WTC11 (cell line): ENCODE measurements around the gene WFDC1. TPM values are rescaled to one million over a fixed set of nuclear protein-coding genes. Genes with fewer than 3 reads are reported as not detected.

Experiments used
- ATAC-seq: fragments of 200-7000 bp; cut with Tn5 transposase; 2 replicates; pipeline ENCODE4 v1.10.0; 2021; ENCODE audit warnings: mild to moderate bottlenecking, moderate library complexity
- CTCF ChIA-PET: fragments of 300-600 bp; sonication (Branson Sonifier 250); formaldehyde crosslinking; loops from one replicate; lab custom pipeline; 2021; ENCODE audit warnings: antibody characterized with exemption; lab: Charles Lee
- POLR2A ChIA-PET: fragments of 350-600 bp; sonication (Branson Sonifier 250); formaldehyde crosslinking; loops from one replicate; lab custom pipeline; 2021; ENCODE audit warnings: antibody characterized with exemption; lab: Charles Lee
- DNase-seq: peaks from one replicate; pipeline ENCODE4 v3.0.0; 2021; ENCODE audit warnings: low spot score
- H3K27ac Mint-ChIP-seq: 2 replicates; pipeline ENCODE4 v1.8.0; 2021; ENCODE audit warnings: mixed read lengths
- H3K27me3 Mint-ChIP-seq: 2 replicates; pipeline ENCODE4 v1.8.0; 2021; ENCODE audit warnings: low read depth, mild to moderate bottlenecking, moderate library complexity, mixed read lengths
- H3K36me3 Mint-ChIP-seq: 2 replicates; pipeline ENCODE4 v1.8.0; 2021; ENCODE audit warnings: mixed read lengths
- H3K4me1 Mint-ChIP-seq: 2 replicates; pipeline ENCODE4 v1.8.0; 2022; ENCODE audit warnings: mixed read lengths
- H3K4me3 Mint-ChIP-seq: 2 replicates; pipeline ENCODE4 v1.8.0; 2021; ENCODE audit warnings: mild to moderate bottlenecking, moderate library complexity, mixed read lengths
- H3K9me3 Mint-ChIP-seq: 2 replicates; pipeline ENCODE4 v1.8.0; 2021; ENCODE audit warnings: mixed read lengths
- ATF1 ChIP-seq: sonication (generic); formaldehyde crosslinking; IDR thresholded peaks from 2 replicates; pipeline ENCODE4 v1.8.1; 2023; ENCODE audit warnings: mild to moderate bottlenecking, moderate library complexity, missing genetic modification reagents
- FOXJ3 ChIP-seq: sonication (generic); formaldehyde crosslinking; IDR thresholded peaks from 2 replicates; pipeline ENCODE4 v1.9.0; 2021; ENCODE audit warnings: missing genetic modification reagents, mild to moderate bottlenecking, borderline replicate concordance
- FOXP1 ChIP-seq: sonication (generic); formaldehyde crosslinking; IDR thresholded peaks from 2 replicates; pipeline ENCODE4 v1.8.0; 2022; ENCODE audit warnings: missing genetic modification reagents, mild to moderate bottlenecking, moderate library complexity, borderline replicate concordance
- GTF2I ChIP-seq: fragments of 250-450 bp; sonication (Bioruptor Pico); conservative IDR thresholded peaks from 2 replicates; pipeline ENCODE4 v1.4.0; 2021; ENCODE audit warnings: mild to moderate bottlenecking
- IRF2 ChIP-seq: sonication (generic); formaldehyde crosslinking; IDR thresholded peaks from 2 replicates; pipeline ENCODE4 v1.8.0; 2022; ENCODE audit warnings: low read depth, missing genetic modification reagents, borderline replicate concordance
- MXD4 ChIP-seq: fragments of 250-450 bp; sonication (Bioruptor Pico); IDR thresholded peaks from 2 replicates; pipeline ENCODE4 v1.8.0; 2021; ENCODE audit warnings: mild to moderate bottlenecking, moderate library complexity, borderline replicate concordance
- NR2C2 ChIP-seq: sonication (generic); formaldehyde crosslinking; IDR thresholded peaks from 2 replicates; pipeline ENCODE4 v1.8.0; 2022; ENCODE audit warnings: mild to moderate bottlenecking, missing genetic modification reagents
- SMAD4 ChIP-seq: sonication (generic); formaldehyde crosslinking; IDR thresholded peaks from 2 replicates; pipeline ENCODE4 v1.8.0; 2022; ENCODE audit warnings: mild to moderate bottlenecking, missing genetic modification reagents
- SP1 ChIP-seq: sonication (generic); formaldehyde crosslinking; conservative IDR thresholded peaks from 2 replicates; pipeline ENCODE4 v1.8.1; 2022; ENCODE audit warnings: missing genetic modification reagents
- ZBTB21 ChIP-seq: sonication (generic); formaldehyde crosslinking; IDR thresholded peaks from 2 replicates; pipeline ENCODE4 v1.8.1; 2023; ENCODE audit warnings: mild to moderate bottlenecking, missing genetic modification reagents, borderline replicate concordance
- ZNF416 ChIP-seq: fragments of 250-450 bp; sonication (Bioruptor Pico); IDR thresholded peaks from 2 replicates; pipeline ENCODE4 v1.9.0; 2021; ENCODE audit warnings: mild to moderate bottlenecking, inconsistent platforms
- total RNA-seq: library from RNA; stranded (reverse); gene quantifications from 3 replicates; pipeline ENCODE4 v1.2.3, GENCODE V29; 2021
- TF ChIP-seq, protein P1 (sequence below): sonication (generic); formaldehyde crosslinking; IDR thresholded peaks from 2 replicates; pipeline ENCODE4 v1.8.1; 2023; ENCODE audit warnings: mild to moderate bottlenecking, moderate library complexity, missing genetic modification reagents
- TF ChIP-seq, protein P2 (sequence below): sonication (generic); formaldehyde crosslinking; IDR thresholded peaks from 2 replicates; pipeline ENCODE4 v1.8.1; 2022; ENCODE audit warnings: mild to moderate bottlenecking, moderate library complexity, missing genetic modification reagents
- TF ChIP-seq, protein P3 (sequence below): fragments of 250-450 bp; sonication (Bioruptor Pico); IDR thresholded peaks from 2 replicates; pipeline ENCODE4 v1.9.0; 2021; ENCODE audit warnings: mild to moderate bottlenecking
- TF ChIP-seq, protein P4 (sequence below): sonication (generic); formaldehyde crosslinking; IDR thresholded peaks from 2 replicates; pipeline ENCODE4 v1.8.1; 2023; ENCODE audit warnings: mild to moderate bottlenecking, missing genetic modification reagents, moderate library complexity
- TF ChIP-seq, protein P5 (sequence below): sonication (generic); formaldehyde crosslinking; IDR thresholded peaks from 2 replicates; pipeline ENCODE4 v1.8.1; 2022; ENCODE audit warnings: low read depth, missing genetic modification reagents, borderline replicate concordance
- TF ChIP-seq, protein P6 (sequence below): fragments of 200-600 bp; IDR thresholded peaks from 2 replicates; pipeline ENCODE4 v1.8.0; 2022; ENCODE audit warnings: antibody characterized with exemption
- TF ChIP-seq, protein P7 (sequence below): sonication (generic); formaldehyde crosslinking; conservative IDR thresholded peaks from 2 replicates; pipeline ENCODE4 v1.8.1; 2023; ENCODE audit warnings: mild to moderate bottlenecking, low read depth, missing genetic modification reagents, moderate library complexity
- TF ChIP-seq, protein P8 (sequence below): sonication (generic); formaldehyde crosslinking; IDR thresholded peaks from 2 replicates; pipeline ENCODE4 v1.8.0; 2023; ENCODE audit warnings: mild to moderate bottlenecking, missing genetic modification reagents

WFDC1 gene
- total RNA-seq, 1 experiment from 2014 or later = 0.50 TPM

DNA sequence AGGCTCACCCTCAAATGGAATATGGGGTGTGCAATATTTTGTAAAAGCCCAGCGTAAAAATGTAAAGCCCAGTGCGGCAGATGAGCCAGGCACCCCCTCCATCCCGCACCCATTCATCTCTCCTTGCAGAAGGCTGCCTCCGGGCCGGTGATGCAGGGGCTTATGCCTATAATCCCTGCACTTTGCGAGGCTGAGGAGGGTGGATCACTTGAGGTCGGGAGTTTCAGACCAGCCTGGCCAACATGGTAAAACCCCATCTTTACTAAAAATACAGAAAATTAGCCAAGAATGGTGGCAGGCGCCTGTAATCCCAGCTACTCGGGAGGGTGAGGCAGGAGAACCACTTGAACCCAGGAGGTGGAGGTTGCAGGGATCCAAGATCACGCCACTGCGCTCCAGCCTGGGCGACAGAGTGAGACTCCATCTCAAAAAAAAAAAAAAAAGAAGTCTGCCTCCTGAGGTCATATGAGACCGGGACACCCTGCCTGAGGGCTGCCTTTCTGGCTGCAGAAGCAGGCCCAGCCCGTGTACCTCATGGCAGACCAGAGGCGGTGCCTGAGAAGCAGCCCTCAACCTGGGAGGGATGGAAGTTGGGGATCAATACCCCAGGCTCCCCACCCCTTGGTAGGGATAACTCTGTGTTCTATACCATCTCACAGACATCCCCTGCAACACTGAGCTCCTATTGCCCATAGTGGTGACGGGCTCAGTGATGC is 56.2 kb downstream of the WFDC1 start:
- Mint-ChIP-seq H3K27ac (no peak overlapping the region), H3K36me3 (no peaks in the 10 kb centered on the region), H3K4me1 (peaks cover 2% of the 10 kb centered on the region; the same call in 1 of the 2 replicates), H3K9me3 (no peaks in the 10 kb centered on the region), H3K4me3 (no peak overlapping the region), H3K27me3 (no peaks in the 10 kb centered on the region; the same call in 1 of the 2 replicates)
- DNase-seq = no peak
- ChIA-PET POLR2A (interaction anchor here (0.6 kb wide), 1 partner anchor 120 kb away, joined by 4 read pairs; no protein-coding TSS in a partner anchor), CTCF (interaction anchor here (0.7 kb wide), 1 partner anchor 140 kb away, joined by 5 read pairs; no protein-coding TSS in a partner anchor)
- no peak for TF ChIP-seq ATF1 (CRISPR knock-in tag)
- TF ChIP-seq, protein P1, sequence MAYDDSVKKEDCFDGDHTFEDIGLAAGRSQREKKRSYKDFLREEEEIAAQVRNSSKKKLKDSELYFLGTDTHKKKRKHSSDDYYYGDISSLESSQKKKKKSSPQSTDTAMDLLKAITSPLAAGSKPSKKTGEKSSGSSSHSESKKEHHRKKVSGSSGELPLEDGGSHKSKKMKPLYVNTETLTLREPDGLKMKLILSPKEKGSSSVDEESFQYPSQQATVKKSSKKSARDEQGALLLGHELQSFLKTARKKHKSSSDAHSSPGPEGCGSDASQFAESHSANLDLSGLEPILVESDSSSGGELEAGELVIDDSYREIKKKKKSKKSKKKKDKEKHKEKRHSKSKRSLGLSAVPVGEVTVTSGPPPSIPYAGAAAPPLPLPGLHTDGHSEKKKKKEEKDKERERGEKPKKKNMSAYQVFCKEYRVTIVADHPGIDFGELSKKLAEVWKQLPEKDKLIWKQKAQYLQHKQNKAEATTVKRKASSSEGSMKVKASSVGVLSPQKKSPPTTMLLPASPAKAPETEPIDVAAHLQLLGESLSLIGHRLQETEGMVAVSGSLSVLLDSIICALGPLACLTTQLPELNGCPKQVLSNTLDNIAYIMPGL (CRISPR knock-in tag) = no peak
- TF ChIP-seq IRF2 = no peak
- TF ChIP-seq GTF2I (CRISPR knock-in tag) = no peak
- ATAC-seq = no peak

DNA sequence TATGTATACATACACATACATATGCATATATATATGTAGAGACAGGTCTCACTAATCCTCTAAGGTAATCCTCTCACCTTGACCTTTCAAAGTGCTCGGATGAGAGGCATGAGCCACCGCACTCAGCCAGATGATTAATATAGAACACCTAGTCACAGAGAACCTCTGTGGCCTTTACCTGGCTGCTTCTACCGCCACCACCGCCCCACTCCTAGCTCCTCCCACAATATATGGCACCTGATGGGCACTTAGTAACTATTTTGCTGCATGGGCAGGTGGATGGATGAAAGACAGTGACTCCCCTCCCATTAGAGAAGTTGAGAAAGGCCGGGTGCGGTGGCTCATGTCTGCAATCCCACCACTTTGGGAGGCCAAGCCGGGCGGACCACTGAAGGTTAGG is 57.0 kb downstream of the WFDC1 start:
- peaks cover 2% of the 10 kb centered on the region; the same call in 1 of the 2 replicates for H3K4me1 Mint-ChIP-seq
- H3K9me3 Mint-ChIP-seq = no peaks in the 10 kb centered on the region
- no peak overlapping the region for H3K4me3 Mint-ChIP-seq
- DNase-seq (no peak), ATAC-seq (no peak)
- ChIA-PET CTCF (no interaction called here), POLR2A (no interaction called here)
- H3K27ac Mint-ChIP-seq = no peak overlapping the region
- no peaks in the 10 kb centered on the region; the same call in 1 of the 2 replicates for H3K27me3 Mint-ChIP-seq
- no peaks in the 10 kb centered on the region for H3K36me3 Mint-ChIP-seq
- TF ChIP-seq ZNF416 (CRISPR knock-in tag) (no peak), NR2C2 (no peak), FOXJ3 (CRISPR knock-in tag) (no peak), SP1 (CRISPR knock-in tag) (no peak), SMAD4 (CRISPR knock-in tag) (no peak), FOXP1 (CRISPR knock-in tag) (no peak), MXD4 (CRISPR knock-in tag) (no peak), ZBTB21 (CRISPR knock-in tag) (no peak)
- TF ChIP-seq, protein P2, sequence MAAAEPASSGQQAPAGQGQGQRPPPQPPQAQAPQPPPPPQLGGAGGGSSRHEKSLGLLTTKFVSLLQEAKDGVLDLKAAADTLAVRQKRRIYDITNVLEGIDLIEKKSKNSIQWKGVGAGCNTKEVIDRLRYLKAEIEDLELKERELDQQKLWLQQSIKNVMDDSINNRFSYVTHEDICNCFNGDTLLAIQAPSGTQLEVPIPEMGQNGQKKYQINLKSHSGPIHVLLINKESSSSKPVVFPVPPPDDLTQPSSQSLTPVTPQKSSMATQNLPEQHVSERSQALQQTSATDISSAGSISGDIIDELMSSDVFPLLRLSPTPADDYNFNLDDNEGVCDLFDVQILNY (CRISPR knock-in tag) = no peak
- TF ChIP-seq, protein P3, sequence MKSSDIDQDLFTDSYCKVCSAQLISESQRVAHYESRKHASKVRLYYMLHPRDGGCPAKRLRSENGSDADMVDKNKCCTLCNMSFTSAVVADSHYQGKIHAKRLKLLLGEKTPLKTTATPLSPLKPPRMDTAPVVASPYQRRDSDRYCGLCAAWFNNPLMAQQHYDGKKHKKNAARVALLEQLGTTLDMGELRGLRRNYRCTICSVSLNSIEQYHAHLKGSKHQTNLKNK = no peak
- TF ChIP-seq, protein P4, sequence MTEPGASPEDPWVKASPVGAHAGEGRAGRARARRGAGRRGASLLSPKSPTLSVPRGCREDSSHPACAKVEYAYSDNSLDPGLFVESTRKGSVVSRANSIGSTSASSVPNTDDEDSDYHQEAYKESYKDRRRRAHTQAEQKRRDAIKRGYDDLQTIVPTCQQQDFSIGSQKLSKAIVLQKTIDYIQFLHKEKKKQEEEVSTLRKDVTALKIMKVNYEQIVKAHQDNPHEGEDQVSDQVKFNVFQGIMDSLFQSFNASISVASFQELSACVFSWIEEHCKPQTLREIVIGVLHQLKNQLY (CRISPR knock-in tag) = no peak
- TF ChIP-seq, protein P5, sequence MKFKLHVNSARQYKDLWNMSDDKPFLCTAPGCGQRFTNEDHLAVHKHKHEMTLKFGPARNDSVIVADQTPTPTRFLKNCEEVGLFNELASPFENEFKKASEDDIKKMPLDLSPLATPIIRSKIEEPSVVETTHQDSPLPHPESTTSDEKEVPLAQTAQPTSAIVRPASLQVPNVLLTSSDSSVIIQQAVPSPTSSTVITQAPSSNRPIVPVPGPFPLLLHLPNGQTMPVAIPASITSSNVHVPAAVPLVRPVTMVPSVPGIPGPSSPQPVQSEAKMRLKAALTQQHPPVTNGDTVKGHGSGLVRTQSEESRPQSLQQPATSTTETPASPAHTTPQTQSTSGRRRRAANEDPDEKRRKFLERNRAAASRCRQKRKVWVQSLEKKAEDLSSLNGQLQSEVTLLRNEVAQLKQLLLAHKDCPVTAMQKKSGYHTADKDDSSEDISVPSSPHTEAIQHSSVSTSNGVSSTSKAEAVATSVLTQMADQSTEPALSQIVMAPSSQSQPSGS = no peak
- TF ChIP-seq, protein P6, sequence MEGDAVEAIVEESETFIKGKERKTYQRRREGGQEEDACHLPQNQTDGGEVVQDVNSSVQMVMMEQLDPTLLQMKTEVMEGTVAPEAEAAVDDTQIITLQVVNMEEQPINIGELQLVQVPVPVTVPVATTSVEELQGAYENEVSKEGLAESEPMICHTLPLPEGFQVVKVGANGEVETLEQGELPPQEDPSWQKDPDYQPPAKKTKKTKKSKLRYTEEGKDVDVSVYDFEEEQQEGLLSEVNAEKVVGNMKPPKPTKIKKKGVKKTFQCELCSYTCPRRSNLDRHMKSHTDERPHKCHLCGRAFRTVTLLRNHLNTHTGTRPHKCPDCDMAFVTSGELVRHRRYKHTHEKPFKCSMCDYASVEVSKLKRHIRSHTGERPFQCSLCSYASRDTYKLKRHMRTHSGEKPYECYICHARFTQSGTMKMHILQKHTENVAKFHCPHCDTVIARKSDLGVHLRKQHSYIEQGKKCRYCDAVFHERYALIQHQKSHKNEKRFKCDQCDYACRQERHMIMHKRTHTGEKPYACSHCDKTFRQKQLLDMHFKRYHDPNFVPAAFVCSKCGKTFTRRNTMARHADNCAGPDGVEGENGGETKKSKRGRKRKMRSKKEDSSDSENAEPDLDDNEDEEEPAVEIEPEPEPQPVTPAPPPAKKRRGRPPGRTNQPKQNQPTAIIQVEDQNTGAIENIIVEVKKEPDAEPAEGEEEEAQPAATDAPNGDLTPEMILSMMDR = no peak
- TF ChIP-seq, protein P7, sequence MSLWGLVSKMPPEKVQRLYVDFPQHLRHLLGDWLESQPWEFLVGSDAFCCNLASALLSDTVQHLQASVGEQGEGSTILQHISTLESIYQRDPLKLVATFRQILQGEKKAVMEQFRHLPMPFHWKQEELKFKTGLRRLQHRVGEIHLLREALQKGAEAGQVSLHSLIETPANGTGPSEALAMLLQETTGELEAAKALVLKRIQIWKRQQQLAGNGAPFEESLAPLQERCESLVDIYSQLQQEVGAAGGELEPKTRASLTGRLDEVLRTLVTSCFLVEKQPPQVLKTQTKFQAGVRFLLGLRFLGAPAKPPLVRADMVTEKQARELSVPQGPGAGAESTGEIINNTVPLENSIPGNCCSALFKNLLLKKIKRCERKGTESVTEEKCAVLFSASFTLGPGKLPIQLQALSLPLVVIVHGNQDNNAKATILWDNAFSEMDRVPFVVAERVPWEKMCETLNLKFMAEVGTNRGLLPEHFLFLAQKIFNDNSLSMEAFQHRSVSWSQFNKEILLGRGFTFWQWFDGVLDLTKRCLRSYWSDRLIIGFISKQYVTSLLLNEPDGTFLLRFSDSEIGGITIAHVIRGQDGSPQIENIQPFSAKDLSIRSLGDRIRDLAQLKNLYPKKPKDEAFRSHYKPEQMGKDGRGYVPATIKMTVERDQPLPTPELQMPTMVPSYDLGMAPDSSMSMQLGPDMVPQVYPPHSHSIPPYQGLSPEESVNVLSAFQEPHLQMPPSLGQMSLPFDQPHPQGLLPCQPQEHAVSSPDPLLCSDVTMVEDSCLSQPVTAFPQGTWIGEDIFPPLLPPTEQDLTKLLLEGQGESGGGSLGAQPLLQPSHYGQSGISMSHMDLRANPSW (CRISPR knock-in tag) = no peak
- TF ChIP-seq, protein P8, sequence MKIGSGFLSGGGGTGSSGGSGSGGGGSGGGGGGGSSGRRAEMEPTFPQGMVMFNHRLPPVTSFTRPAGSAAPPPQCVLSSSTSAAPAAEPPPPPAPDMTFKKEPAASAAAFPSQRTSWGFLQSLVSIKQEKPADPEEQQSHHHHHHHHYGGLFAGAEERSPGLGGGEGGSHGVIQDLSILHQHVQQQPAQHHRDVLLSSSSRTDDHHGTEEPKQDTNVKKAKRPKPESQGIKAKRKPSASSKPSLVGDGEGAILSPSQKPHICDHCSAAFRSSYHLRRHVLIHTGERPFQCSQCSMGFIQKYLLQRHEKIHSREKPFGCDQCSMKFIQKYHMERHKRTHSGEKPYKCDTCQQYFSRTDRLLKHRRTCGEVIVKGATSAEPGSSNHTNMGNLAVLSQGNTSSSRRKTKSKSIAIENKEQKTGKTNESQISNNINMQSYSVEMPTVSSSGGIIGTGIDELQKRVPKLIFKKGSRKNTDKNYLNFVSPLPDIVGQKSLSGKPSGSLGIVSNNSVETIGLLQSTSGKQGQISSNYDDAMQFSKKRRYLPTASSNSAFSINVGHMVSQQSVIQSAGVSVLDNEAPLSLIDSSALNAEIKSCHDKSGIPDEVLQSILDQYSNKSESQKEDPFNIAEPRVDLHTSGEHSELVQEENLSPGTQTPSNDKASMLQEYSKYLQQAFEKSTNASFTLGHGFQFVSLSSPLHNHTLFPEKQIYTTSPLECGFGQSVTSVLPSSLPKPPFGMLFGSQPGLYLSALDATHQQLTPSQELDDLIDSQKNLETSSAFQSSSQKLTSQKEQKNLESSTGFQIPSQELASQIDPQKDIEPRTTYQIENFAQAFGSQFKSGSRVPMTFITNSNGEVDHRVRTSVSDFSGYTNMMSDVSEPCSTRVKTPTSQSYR (CRISPR knock-in tag) = no peak
- TF ChIP-seq, protein P1 (CRISPR knock-in tag) = no peak
